HG02943 (cell line): Measurements from ENCODE around the gene PXDC1.
"Not testable (repeated sequence)": the region's sequence is repeated elsewhere in the genome, so short reads cannot be mapped to it uniquely, and the experiment has no call there.

Experiments used
- ATAC-seq: cut with Tn5 transposase; IDR thresholded peaks from one replicate; pipeline ENCODE4 v1.9.1; 2021; ENCODE audit warnings: mild to moderate bottlenecking, low read depth, moderate library complexity; ENCODE audit not compliant: unreplicated experiment

Gene PXDC1

GRCh38 chr6:3784423-3784822 is 32.9 kb upstream of the PXDC1 start:
- no peak for ATAC-seq

GRCh38 chr6:3782876-3783832 is 31.6 kb upstream of the PXDC1 start:
- ATAC-seq, result no peak

- no peak for ATAC-seq
Measured at GRCh38 chr6:3781504-3781903, 30.0 kb upstream of the PXDC1 start.

- ATAC-seq, result no peak
Measured at GRCh38 chr6:3779574-3779849, 28.0 kb upstream of the PXDC1 start.

GRCh38 chr6:3778701-3779573 is 27.4 kb upstream of the PXDC1 start:
- no peak for ATAC-seq

GRCh38 chr6:3777730-3778461 is 26.4 kb upstream of the PXDC1 start:
- no peak for ATAC-seq

GRCh38 chr6:3776881-3777507 is 25.5 kb upstream of the PXDC1 start:
- ATAC-seq, result no peak

GRCh38 chr6:3775847-3776246 is 24.3 kb upstream of the PXDC1 start:
- no peak for ATAC-seq

- no peak for ATAC-seq
Measured at GRCh38 chr6:3775386-3775785, 23.9 kb upstream of the PXDC1 start.

GRCh38 chr6:3773678-3774298 is 22.3 kb upstream of the PXDC1 start:
- no peak for ATAC-seq

GRCh38 chr6:3772127-3772999 is 20.9 kb upstream of the PXDC1 start:
- not testable (repeated sequence) for ATAC-seq

- no peak for ATAC-seq
Measured at GRCh38 chr6:3771407-3772011, 20.0 kb upstream of the PXDC1 start.

GRCh38 chr6:3770023-3770720 is 18.7 kb upstream of the PXDC1 start:
- no peak for ATAC-seq

- ATAC-seq, result no peak
Measured at GRCh38 chr6:3769610-3770009, 18.1 kb upstream of the PXDC1 start.

GRCh38 chr6:3768502-3768901 is 17.0 kb upstream of the PXDC1 start:
- ATAC-seq, result no peak

- ATAC-seq, result not testable (repeated sequence)
Measured at GRCh38 chr6:3767483-3767882, 16.0 kb upstream of the PXDC1 start.

GRCh38 chr6:3766214-3766613 is 14.7 kb upstream of the PXDC1 start:
- ATAC-seq, result no peak

GRCh38 chr6:3765415-3765814 is 13.9 kb upstream of the PXDC1 start:
- no peak for ATAC-seq
